Endothelial cell of umbilical vein (primary cell): ENCODE results near the gene CXADR.

Source experiments
- CTCF ChIP-seq, 2 donors: IDR thresholded peaks; 1 replicate in 1 of 2; 2 replicates in 1 of 2; pipeline ENCODE4 v1.5.1; 2011; ENCODE audit warnings: low read length in 2 of 2, mild to moderate bottlenecking in 2 of 2, moderate library complexity in 2 of 2, control low read depth in 1 of 2, inconsistent platforms in 1 of 2, low read depth in 1 of 2; ENCODE audit not compliant: insufficient read depth in 1 of 2; ENCODE audit errors: extremely low read depth in 1 of 2
- EZH2 ChIP-seq: IDR thresholded peaks from 2 replicates; pipeline ENCODE4 v1.6.1; 2012; ENCODE audit warnings: borderline replicate concordance, low read depth, mild to moderate bottlenecking, moderate library complexity, low read length, inconsistent platforms; ENCODE audit not compliant: severe bottlenecking
- JUN ChIP-seq: IDR thresholded peaks from 2 replicates; pipeline ENCODE4 v1.6.1; 2011; ENCODE audit warnings: borderline replicate concordance, low read depth; ENCODE audit not compliant: insufficient read length, insufficient read depth
- MAX ChIP-seq: IDR thresholded peaks from 2 replicates; pipeline ENCODE4 v1.6.1; 2011; ENCODE audit not compliant: insufficient read depth, insufficient read length
- MYC ChIP-seq: IDR thresholded peaks from one replicate; pipeline ENCODE4 v1.6.1; 2011; ENCODE audit warnings: mild to moderate bottlenecking, low read depth, low read length
- POLR2A ChIP-seq: IDR thresholded peaks from 2 replicates; pipeline ENCODE4 v1.6.1; 2012; ENCODE audit warnings: low read depth, mild to moderate bottlenecking, control low read depth, low read length
- POLR2AphosphoS5 ChIP-seq: IDR thresholded peaks from 2 replicates; pipeline ENCODE4 v1.6.1; 2012; ENCODE audit warnings: low read depth, mild to moderate bottlenecking, control low read depth, low read length, moderate library complexity; ENCODE audit not compliant: insufficient read depth

- TF ChIP-seq POLR2A (no peak), CTCF (IDR thresholded peaks at IDR 0.05; ENCODE audit: extremely low read depth in 1 of 2, insufficient read depth in 1 of 2, low read depth in 1 of 2, low read length in 2 of 2) (no peak), POLR2AphosphoS5 (no peak), JUN (no peak), EZH2 (no peak), MYC (no peak), MAX (no peak)
These were observed 40.7 kb upstream of the CXADR start for GRCh38 chr21:17472182-17472581.
